GM12891 (cell line): ENCODE results near the gene NUDT16.

Source experiments
- PAX5 ChIP-seq: IDR thresholded peaks from 2 replicates; pipeline ENCODE4 v1.6.1; 2011; ENCODE audit warnings: low read length, moderate library complexity, mild to moderate bottlenecking; ENCODE audit not compliant: insufficient read depth, severe bottlenecking
- POLR2A ChIP-seq: IDR thresholded peaks from 2 replicates; pipeline ENCODE4 v1.6.1; 2011; ENCODE audit warnings: low read depth, low read length, control low read depth
- POLR2AphosphoS5 ChIP-seq: IDR thresholded peaks from 2 replicates; pipeline ENCODE4 v1.6.1; 2011; ENCODE audit warnings: low read depth, low read length, control low read depth

DNA sequence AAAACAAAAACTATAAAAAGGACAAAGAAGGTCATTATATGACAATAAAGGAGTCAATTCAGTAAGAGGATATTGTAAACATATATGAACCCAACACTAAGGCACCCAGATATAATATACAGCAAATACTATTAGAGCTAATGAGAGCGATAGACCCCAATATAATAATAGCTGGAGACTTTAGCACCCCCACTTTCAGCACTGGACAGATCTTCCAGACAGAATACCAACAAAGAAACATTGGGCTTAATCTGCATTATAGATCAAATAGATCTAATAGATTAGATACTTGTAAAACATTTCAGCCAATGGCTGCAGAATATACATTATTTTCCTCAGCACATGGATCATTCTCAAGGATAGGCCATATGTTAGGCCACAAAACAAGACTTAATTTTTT, 53.4 kb downstream of the NUDT16 start:
- TF ChIP-seq POLR2AphosphoS5 (no peak), POLR2A (no peak), PAX5 (no peak)
